Hematopoietic multipotent progenitor cell treated with erythropoietin and hydrocortisone succinate and interleukin-3 and kit ligand, for 8 days (in vitro differentiated cells): Measurements from ENCODE around the gene TRMT11.
"Not testable (repeated sequence)": the region's sequence is repeated elsewhere in the genome, so short reads cannot be mapped to it uniquely, and the experiment has no call there.

Experiments used
- DNase-seq: peaks from one replicate; pipeline ENCODE4 v3.0.0-alpha.2; 2015

TRMT11 gene

DNA sequence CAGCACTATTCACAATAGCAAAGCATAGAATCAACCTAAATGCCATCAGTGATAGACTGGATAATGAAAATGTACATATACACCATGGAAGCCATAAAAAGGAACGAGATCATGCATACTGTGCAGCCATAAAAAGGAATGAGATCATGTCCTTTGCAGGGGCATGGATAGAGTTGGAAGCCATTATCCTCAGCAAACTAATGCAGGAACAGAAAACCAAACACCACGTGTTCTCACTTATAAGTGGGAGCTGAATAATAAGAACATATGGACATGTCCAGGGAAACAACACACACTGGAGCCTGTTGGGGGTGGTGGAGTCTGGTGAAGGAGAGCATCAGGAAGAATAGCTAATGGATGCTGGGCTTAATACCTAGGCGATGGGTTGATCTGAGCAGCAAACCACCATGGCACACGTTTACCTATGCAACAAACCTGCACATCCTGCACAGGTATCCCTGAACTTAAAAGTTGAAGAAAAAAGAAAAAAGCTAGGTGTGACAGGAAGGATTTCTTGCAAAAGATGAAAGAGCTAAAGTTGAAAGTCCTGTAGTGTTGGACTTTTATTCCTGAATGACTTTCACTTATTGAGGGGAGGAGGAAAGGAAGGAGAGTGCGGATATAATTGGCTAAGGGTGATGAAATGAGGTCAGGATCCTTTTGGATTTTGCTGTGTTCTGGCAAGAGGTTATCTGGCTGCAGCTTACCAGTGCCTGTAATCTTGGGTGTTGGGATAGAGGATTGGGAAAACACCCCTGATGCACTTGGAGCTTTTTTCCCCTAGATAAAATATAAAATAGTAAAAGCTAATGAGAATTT, 8.5 kb downstream of the TRMT11 start:
- no peak for DNase-seq

- DNase-seq, result peak; percentile 83
These were observed 9.7 kb downstream of the TRMT11 start for GRCh38 chr6:125995972-125996580.

DNA sequence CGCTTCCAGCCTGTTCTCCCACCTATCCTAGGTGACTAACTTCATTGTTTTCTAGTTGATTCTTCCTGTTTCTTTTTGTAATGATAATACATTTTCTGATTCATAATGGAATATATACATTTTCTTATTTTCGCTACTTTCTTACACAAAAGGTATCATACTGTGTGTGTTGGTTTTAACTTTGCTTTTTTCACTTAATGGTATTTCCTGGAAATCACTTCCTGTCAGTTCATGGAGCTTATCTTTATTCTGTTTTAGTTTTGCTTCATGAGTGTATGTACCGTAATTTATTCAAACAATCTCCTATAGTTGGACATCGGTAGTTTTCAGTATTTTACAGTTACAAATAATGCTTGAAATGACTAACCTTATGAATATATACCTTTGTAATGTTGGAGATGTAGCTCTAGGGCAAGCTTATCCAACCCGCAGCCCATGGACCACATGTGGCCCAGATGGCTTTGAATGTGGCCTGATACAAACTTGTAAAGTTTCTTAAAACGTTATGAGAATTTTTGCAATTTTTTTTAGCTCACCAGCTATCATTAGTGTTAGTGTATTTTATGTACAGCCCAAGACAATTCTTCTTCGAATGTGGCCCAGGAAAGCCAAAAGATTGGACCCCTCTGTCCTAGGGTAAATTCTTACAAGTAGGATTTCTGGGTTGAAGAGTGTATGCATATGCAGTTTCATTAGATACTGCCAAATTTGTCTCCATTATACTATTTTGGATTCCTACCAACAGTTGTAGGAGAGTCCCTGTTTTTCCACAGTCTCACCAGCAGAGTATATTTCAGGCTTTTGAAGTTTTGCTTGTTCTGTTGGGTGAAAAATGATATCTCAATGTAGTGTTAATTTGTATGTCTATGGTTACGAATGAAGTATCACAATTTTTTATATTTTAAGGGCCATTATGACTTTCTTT, 16.7 kb downstream of the TRMT11 start:
- no peak for DNase-seq

DNA sequence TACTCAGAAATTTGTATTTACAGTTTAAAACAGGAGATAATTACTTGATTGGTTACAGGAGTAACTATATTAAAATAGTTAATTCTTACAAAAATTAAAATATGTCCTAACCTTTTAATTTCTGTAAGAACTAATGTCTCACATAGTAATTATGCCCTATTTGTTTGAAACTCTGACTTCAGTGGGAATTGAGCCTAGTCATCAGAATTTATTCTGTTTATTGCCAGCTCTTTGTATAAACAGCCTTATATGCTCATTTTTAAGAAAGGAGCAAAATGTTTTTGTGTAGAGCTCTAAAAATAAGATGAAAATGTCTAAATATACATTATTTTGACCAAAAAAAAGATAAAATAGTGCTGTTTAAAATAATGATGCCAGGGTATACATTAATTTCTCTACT, 21.5 kb downstream of the TRMT11 start:
- no peak for DNase-seq

DNA sequence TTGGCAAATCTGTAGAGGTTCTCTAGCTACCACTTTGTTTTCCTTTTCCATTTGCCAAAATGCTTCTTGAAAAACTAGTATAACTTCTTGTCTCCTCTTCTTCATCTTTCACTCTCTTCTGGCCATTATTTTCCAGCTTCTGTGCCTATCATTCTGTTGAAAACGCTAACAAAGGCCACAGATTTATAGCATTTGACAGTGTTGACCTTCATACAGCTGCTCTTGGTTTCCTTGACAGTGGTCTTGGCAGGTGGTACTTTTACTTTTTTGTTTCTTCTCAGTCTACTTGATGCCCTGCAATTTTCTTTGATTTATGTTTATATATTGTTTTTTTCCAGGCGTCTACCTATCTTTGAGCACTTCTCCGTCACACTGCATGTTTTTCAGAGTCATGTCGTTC, 23.7 kb downstream of the TRMT11 start:
- no peak for DNase-seq

DNA sequence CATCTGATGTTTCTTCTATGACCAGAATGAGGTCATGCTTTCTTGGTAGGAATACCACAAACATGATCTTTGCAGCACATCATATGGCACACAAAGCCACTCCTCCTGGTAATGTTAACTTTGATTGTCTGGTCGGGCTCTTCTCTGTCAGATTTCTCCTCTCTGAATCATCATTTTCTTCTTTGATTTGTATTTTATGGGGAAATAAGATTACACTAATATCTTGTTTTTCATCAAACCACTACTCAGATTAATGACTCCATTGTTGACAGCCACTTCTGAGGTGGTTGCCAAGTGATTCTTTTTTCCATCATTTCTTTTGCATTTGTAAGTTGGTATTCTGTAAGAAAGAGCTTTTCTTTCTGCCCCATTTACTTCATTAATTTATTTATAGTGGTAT, 29.5 kb downstream of the TRMT11 start:
- no peak for DNase-seq

- no peak for DNase-seq
These were observed 30.3 kb downstream of the TRMT11 start for GRCh38 chr6:126016591-126016990.

- DNase-seq, result no peak
These were observed 31.3 kb downstream of the TRMT11 start for GRCh38 chr6:126017668-126018067.

DNA sequence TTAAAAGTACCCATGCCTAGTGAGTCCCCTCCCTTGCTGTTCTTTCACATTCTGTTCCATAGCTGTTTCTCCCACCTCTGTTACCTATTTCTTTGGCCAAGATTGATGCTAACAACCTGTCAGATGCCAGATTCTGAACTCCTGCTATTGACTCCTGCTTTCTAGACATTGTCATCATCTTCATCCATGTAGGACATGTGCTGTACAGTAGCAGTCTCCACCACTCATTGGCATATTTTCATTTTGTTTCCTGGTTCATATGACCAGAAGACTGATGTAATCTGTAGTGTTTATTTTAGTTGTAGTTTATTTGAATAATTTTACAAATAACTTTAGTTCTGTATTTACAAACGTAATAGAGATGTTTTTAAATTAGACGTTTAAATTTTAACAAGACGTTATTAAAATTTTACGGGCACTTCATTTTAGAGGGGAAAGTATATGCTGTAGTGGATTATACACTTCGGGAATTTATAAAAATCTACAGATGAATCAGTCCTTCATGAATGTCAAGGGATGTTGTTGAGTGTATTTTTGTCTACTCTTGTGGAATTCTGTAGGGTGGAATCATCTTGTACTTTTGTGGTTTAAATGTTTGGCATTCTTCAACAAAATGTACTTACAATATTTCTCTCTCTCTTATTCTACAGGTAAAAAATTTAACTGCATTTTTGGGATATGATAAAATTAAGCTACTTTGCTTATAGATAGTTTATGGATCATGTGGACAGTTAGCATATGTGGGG, 34.1 kb downstream of the TRMT11 start:
- DNase-seq, result no peak

- not testable (repeated sequence) for DNase-seq
These were observed 37.1 kb downstream of the TRMT11 start for GRCh38 chr6:126023474-126023873.

- no peak for DNase-seq
These were observed 39.7 kb downstream of the TRMT11 start for GRCh38 chr6:126026001-126026400.

GRCh38 chr6:126027601-126028000, 41.3 kb downstream of the TRMT11 start:
- no peak for DNase-seq

DNA sequence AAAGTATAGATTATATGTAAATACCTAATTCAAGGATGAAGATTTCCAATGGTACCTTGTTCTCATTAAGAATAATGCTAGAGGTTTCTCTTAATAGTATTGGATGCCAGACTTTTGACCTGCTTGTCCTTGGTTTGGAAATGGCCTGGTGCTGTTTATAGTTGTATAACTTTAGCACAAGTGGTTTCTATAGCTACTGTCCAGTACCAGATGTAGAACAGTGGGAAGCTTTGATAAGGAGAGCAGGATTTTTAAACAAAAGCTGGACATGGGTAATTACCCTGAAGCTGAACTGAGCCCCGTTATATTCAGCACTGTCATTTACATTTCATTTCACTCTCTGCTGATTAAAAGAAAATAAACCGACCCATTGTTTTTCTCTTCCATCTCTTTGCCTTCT, 43.7 kb downstream of the TRMT11 start:
- DNase-seq, result no peak

GRCh38 chr6:126033696-126034095, 47.4 kb downstream of the TRMT11 start:
- DNase-seq, result peak; percentile 93

GRCh38 chr6:126034656-126035055, 48.3 kb downstream of the TRMT11 start:
- no peak for DNase-seq

DNA sequence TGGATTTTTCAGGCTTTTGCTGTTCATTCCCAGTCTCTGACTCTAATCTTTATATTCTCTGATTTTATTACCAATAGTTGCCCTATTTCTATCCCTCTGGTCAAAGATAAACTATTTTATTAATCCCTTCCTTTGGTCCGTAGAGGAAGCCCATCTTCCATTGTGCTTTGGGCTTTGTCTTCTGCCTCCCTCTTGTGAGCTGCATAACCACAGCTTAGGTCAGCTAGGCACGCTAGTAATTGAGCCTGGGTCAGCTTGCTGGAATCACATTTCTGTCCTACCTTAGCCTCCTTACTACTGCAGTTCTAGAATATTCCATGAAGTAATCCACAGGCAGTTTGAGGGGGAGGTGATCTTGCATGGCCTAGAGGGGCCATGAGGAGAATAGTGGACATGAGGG, 49.4 kb downstream of the TRMT11 start:
- DNase-seq, result no peak

- DNase-seq, result no peak
These were observed 51.9 kb downstream of the TRMT11 start for GRCh38 chr6:126038234-126038633.

DNA sequence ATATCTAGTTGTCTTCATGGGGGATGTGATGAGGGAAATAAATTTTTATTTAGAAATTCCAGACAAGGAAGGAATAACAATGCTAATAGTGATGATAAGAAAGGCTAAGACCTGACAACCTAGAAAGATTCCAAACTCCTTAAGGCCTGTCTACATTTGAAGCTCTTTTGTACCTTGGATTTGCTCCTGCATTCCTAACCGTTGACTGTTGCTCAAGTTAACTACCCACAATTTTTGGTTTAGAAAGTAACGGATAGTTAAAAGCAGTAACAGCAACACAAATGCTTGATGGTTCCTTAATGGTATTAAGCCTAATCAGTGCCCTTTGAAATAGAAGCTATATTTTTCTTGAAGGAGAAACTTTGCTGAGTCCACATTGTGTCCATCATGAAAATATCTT, 52.9 kb downstream of the TRMT11 start:
- no peak for DNase-seq

DNA sequence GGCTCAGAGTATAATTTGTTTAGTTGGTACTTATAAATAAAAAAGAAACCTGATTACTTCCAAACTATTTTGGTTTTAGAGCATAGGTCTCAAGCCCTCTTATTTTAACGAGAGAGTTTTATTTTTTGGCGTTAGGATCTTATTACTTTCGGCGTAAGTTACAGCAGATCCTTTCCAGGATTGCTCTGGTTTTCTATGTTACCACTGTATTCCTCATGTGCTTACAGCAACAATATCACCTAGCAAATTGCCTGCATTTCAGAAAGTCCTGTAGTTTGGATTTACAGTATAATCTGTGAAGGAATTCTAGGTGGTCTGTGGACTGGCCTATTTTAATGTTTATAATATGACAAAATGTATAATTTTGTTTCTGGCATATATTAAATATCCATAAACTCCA, 54.1 kb downstream of the TRMT11 start:
- no peak for DNase-seq

- no peak for DNase-seq
These were observed 54.5 kb downstream of the TRMT11 start for GRCh38 chr6:126040826-126041225.

DNA sequence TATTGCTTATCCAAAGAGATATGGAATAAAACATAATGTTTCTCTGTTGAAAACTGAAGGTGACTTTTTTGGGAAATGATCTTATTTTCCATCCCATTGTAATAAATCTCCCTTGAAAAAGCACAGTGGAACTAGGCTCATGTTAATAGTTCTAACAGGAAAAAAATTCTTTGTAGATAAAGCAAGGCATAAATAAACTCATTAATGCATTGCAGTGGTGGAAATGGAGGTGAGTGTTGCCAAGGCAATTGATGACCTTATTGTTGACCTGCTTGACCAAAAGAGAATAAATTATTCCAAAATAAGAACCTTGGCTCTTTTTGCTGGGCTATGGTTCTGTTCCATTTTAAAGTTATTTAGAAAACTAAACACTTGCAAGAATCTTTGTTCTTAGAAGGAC, 55.2 kb downstream of the TRMT11 start:
- DNase-seq, result no peak

DNA sequence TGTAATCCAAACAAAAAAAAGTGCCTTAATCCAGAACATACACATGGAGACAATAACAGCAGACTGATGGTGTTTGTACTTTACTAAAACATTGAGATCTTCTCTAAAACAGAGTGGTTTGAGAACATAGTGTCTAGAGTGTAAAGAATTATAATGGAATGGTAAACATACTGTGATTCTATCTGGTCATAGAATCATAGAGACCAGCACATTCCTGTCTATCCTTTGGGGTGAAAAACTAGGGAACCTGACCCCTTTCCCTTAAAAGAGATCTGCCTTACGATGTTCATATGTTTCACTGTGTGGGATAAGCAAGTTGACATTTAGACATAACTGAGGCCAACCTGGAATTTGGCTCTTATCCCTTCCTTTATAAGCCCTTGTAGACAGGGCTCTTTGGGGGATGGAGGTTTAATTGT, 55.7 kb downstream of the TRMT11 start:
- no peak for DNase-seq

DNA sequence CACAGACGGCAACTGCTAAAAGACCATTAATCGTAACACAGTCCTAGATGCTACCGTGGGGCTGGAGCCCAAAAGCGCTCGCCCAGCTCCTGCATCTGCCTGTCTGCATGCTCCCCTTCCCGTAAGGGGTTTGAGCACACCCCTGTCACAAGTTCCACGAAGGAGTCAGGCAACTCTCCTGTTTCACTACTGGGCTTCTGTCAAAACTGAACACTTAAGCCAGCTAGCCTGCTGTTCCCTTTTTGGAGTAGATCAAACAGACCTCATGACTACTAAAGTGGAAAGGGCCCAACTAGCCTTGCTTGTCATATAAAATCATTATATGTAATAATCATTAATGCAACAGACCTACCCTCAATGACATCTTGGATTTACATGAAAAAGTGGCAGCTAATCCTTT, 61.3 kb downstream of the TRMT11 start:
- DNase-seq, result no peak
